Measurements from ENCODE around the gene PDYN.
"Not testable (repeated sequence)": the region's sequence is repeated elsewhere in the genome, so short reads cannot be mapped to it uniquely, and the experiment has no call there.

The PDYN gene

GRCh38 chr20:1993986-1994385, at the start of gene PDYN:
TSS of gene PDYN (minus strand) at chr20:1994058. CDS start at chr20:1983084, 10,974 bp downstream.
- no peak for DNase-seq (ENCODE audit: insufficient read length, low spot score)
- no peak for FAIRE-seq

- peak; percentile 42 for DNase-seq (ENCODE audit: insufficient read length, low spot score)
- FAIRE-seq: no peak
Observed at GRCh38 chr20:2042400-2042799, 48.5 kb upstream of the PDYN start.

- DNase-seq (ENCODE audit: insufficient read length, low spot score) (no peak), FAIRE-seq (no peak)
Observed at GRCh38 chr20:2038161-2038560, 44.3 kb upstream of the PDYN start.

DNA sequence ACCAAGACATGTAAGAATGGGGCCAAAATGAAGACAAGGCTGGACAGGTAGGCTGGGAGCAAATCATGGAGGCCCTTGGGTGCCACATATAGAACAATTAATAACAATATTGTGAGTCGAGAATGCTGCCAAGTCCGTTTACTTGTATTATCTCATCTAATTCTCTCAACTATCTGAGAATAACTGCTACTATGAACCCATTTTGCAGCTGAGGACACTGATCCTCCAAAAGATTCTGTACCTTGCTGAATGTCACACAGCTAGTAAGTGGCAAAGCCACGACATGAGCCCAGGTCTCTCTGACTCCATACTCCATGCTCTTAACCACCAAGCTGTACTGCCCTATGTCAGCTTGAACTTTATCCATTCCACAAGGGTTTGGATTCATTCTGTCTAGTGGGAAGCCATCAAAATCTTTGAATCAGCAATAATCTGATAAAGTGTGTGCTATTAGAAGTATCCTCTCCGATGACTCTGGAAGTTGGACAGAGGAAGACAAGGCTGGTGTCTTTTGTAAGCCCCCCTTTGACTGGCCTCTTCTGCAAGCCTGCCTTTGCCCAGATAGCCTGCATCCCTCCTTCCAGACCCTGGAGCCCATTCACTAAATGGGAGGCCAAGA, 43.5 kb upstream of the PDYN start:
- DNase-seq (ENCODE audit: insufficient read length, low spot score) (no peak), FAIRE-seq (no peak)

- peak; percentile 79 for FAIRE-seq
Observed at GRCh38 chr20:2036357-2036756, 42.5 kb upstream of the PDYN start.

DNA sequence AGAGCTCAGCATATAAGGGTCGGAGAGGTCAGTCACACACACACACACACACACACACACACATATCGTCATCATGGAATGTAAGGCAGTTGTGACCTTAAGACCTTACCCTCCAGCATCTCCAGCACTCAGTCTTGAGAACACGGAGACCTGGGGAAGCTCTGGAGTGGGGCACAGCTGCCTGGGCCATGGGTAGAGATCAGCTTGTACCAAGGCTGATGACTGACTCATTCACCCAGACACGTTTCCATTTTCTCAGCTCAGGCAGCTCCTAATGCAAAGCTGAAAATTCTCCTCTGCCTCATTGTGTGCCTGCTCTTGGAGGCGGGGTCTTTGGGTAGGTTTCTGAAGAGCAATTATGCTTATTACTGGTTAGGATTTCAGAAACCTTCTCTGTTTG, 38.3 kb upstream of the PDYN start:
- FAIRE-seq (no peak), DNase-seq (ENCODE audit: insufficient read length, low spot score) (no peak)

More at GRCh38 chr20:2036357-2036756, 42.5 kb upstream of the PDYN start:
- not testable (repeated sequence) for DNase-seq (ENCODE audit: insufficient read length, low spot score)

GRCh38 chr20:2026514-2026913, 32.7 kb upstream of the PDYN start:
- FAIRE-seq (no peak), DNase-seq (ENCODE audit: insufficient read length, low spot score) (no peak)

DNA sequence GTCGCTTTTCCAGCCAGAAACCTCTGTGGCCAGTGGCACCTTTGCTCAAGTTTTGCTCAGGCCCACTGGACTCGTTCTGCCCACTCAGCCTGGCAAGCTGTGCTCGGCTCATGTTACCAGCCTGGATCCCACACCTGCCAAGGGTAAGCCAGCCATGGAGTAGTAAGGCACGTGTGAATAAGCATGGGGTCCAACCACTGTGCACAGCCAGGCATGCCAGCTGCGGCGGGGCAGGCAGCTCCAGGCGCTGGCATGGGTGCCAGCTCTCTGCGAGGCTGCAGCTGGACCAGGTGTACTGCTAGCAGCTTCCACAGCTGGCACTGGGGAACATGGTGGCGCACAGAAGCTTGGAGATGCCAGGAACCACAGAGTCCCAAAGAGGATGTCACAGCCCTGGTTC, 32.1 kb upstream of the PDYN start:
- FAIRE-seq (no peak), DNase-seq (ENCODE audit: insufficient read length, low spot score) (no peak)

- FAIRE-seq (no peak), DNase-seq (ENCODE audit: insufficient read length, low spot score) (no peak)
Observed at GRCh38 chr20:2023151-2023550, 29.3 kb upstream of the PDYN start.

GRCh38 chr20:2022163-2022562, 28.3 kb upstream of the PDYN start:
- no peak for DNase-seq (ENCODE audit: insufficient read length, low spot score)

GRCh38 chr20:2010533-2010932, 16.7 kb upstream of the PDYN start:
- FAIRE-seq (no peak), DNase-seq (ENCODE audit: insufficient read length, low spot score) (no peak)

More at GRCh38 chr20:2022163-2022562, 28.3 kb upstream of the PDYN start:
- no peak for FAIRE-seq

GRCh38 chr20:2006452-2007361, 12.8 kb upstream of the PDYN start:
- FAIRE-seq: no peak
- peak; percentile 29 for DNase-seq (ENCODE audit: insufficient read length, low spot score)

GRCh38 chr20:2005831-2006426, 12.1 kb upstream of the PDYN start:
- FAIRE-seq (no peak), DNase-seq (ENCODE audit: insufficient read length, low spot score) (peak; percentile 51)

DNA sequence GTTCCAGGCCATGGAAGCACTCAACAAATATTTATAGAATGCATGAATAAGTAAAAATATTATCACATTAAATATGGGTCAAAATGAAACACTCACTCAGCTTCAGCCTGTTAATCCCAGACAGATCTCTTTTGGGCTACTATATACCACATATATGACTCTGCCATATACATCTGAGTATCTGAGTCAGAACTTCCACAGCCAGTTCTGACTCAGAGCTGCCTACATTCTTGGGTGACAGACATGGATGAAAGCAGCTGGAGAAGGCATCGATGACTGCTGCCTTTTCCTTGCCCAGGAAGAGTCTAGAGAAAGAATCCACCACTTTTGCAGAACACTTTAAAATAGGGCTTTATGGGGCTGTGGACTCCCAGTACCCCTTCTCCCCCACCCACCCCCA, 11.5 kb upstream of the PDYN start:
- FAIRE-seq: no peak
- DNase-seq (ENCODE audit: insufficient read length, low spot score): no peak

DNA sequence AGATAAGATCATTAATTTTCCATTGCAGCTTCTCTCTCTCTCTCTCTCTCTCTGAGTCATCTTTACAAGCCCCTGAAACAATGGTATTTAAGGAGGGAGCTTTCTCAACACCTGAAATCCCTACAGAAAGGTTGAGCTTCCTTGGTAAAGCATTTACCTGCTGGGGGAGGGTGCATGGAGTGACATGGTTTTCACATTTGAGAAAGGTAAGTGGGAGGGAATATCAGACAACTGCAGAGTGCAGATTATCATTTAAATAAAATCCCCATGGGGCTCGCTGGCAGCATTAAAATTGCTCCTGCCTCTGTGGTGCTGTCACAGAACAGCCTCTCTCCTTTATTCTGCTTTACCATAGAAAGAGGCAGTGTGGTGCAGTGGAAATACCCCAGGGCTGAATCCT, 10.3 kb upstream of the PDYN start:
- DNase-seq (ENCODE audit: insufficient read length, low spot score) (no peak), FAIRE-seq (no peak)

- FAIRE-seq (no peak), DNase-seq (ENCODE audit: insufficient read length, low spot score) (no peak)
Observed at GRCh38 chr20:2002365-2002764, 8.5 kb upstream of the PDYN start.

DNA sequence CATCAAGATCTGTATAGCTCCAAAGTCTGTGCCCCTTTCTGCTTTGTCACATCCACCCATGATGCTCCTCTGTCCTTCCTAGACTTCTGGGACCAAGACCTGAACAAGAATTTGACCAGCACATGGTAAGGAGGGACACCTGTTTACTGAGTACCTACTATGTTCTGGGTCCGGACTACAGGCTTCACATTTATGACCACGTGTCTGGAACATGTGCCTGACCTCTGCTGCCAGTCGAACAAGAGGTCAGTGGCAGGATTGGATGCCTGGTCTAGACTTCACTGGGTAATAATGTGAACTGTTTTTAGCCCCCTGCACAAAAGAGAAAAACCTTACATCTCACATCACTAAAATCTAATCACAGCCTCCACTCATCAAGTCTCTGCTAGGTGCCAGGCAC, 7.3 kb upstream of the PDYN start:
- DNase-seq (ENCODE audit: insufficient read length, low spot score): no peak
- FAIRE-seq: no peak

GRCh38 chr20:2000285-2000684, 6.4 kb upstream of the PDYN start:
- DNase-seq (ENCODE audit: insufficient read length, low spot score) (no peak), FAIRE-seq (no peak)

- no peak for DNase-seq (ENCODE audit: insufficient read length, low spot score)
- no peak for FAIRE-seq
Observed at GRCh38 chr20:1998715-1999114, 4.9 kb upstream of the PDYN start.

DNA sequence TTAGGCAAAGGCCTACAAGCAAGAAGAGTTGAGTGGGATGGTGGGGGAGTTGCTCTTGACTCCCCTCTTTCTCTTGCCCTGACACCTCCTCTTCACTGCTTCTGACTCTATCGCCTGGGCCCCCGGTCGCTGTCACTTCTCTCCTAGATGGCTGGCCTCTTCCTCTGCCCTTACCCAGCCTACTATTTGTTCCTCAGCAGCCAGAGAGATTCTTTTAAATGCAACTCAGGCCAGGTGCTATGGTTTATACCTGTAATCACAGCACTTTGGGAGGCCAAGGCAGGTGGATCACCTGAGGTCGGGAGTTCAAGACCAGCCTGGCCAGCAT, 4.3 kb upstream of the PDYN start:
- DNase-seq (ENCODE audit: insufficient read length, low spot score) (no peak), FAIRE-seq (no peak)

GRCh38 chr20:1997483-1998192, 3.8 kb upstream of the PDYN start:
- DNase-seq (ENCODE audit: insufficient read length, low spot score) (no peak), FAIRE-seq (no peak)

Data from HTR-8/SVneo (cell line).